HEK293 (cell line): ENCODE measurements around the gene UCKL1.
A peak's percentile ranks its signal among the peaks of the same experiment; 100 is the strongest.

ENCODE experiments used
- IKZF3 ChIP-seq: fragments of 450-650 bp; IDR thresholded peaks from 2 replicates; pipeline ENCODE4 v1.5.0; 2018; ENCODE audit warnings: missing biosample characterization, mild to moderate bottlenecking, missing genetic modification characterization, moderate library complexity
- MZF1 ChIP-seq: fragments of 450-650 bp; formaldehyde crosslinking; IDR thresholded peaks from 2 replicates; pipeline ENCODE4 v1.5.1; 2017; ENCODE audit warnings: missing biosample characterization, missing genetic modification characterization, borderline replicate concordance
- RBAK ChIP-seq: fragments of 450-650 bp; formaldehyde crosslinking; IDR thresholded peaks from 2 replicates; pipeline ENCODE4 v1.5.1; 2016; ENCODE audit warnings: missing biosample characterization, missing genetic modification characterization
- SETDB1 ChIP-seq: IDR thresholded peaks from one replicate; pipeline ENCODE4 v1.6.1; 2017; ENCODE audit warnings: mild to moderate bottlenecking, low read length, moderate library complexity, mixed read lengths; ENCODE audit not compliant: insufficient read length
- TCF7L2 ChIP-seq: IDR thresholded peaks from 2 replicates; pipeline ENCODE4 v1.6.1; 2011; ENCODE audit warnings: low read depth, mild to moderate bottlenecking, inconsistent platforms, low read length, moderate library complexity, borderline replicate concordance
- ZBTB17 ChIP-seq: fragments of 450-650 bp; formaldehyde crosslinking; IDR thresholded peaks from 2 replicates; pipeline ENCODE4 v1.5.1; 2016; ENCODE audit warnings: missing biosample characterization, missing genetic modification characterization
- ZBTB48 ChIP-seq: fragments of 450-650 bp; formaldehyde crosslinking; IDR thresholded peaks from 2 replicates; pipeline ENCODE4 v1.5.1; 2016; ENCODE audit warnings: missing biosample characterization, missing genetic modification characterization
- ZFP3 ChIP-seq: fragments of 450-650 bp; formaldehyde crosslinking; IDR thresholded peaks from 2 replicates; pipeline ENCODE4 v1.5.1; 2016; ENCODE audit warnings: low read depth, missing biosample characterization, missing genetic modification characterization
- ZNF10 ChIP-seq: fragments of 450-650 bp; formaldehyde crosslinking; IDR thresholded peaks from 2 replicates; pipeline ENCODE4 v1.5.1; 2017; ENCODE audit warnings: missing biosample characterization, missing genetic modification characterization
- ZNF140 ChIP-seq: fragments of 450-650 bp; formaldehyde crosslinking; IDR thresholded peaks from 2 replicates; pipeline ENCODE4 v1.5.1; 2016; ENCODE audit warnings: missing biosample characterization, missing genetic modification characterization
- ZNF146 ChIP-seq: fragments of 450-650 bp; formaldehyde crosslinking; IDR thresholded peaks from 2 replicates; pipeline ENCODE4 v1.5.1; 2016; ENCODE audit warnings: missing biosample characterization, missing genetic modification characterization
- ZNF157 ChIP-seq: fragments of 450-650 bp; formaldehyde crosslinking; IDR thresholded peaks from 2 replicates; pipeline ENCODE4 v1.5.1; 2016; ENCODE audit warnings: missing biosample characterization, missing genetic modification characterization
- ZNF223 ChIP-seq: fragments of 450-650 bp; formaldehyde crosslinking; IDR thresholded peaks from 2 replicates; pipeline ENCODE4 v1.5.1; 2016; ENCODE audit warnings: missing biosample characterization, missing genetic modification characterization
- ZNF239 ChIP-seq: fragments of 450-650 bp; formaldehyde crosslinking; IDR thresholded peaks from 2 replicates; pipeline ENCODE4 v1.5.1; 2016; ENCODE audit warnings: missing biosample characterization, missing genetic modification characterization
- ZNF24 ChIP-seq: fragments of 450-650 bp; formaldehyde crosslinking; IDR thresholded peaks from 2 replicates; pipeline ENCODE4 v1.5.1; 2016; ENCODE audit warnings: missing biosample characterization, missing genetic modification characterization
- ZNF311 ChIP-seq: fragments of 450-650 bp; formaldehyde crosslinking; IDR thresholded peaks from 2 replicates; pipeline ENCODE4 v1.5.1; 2017; ENCODE audit warnings: missing biosample characterization, missing genetic modification characterization, borderline replicate concordance
- ZNF324 ChIP-seq: fragments of 450-650 bp; formaldehyde crosslinking; IDR thresholded peaks from 2 replicates; pipeline ENCODE4 v1.5.1; 2016; ENCODE audit warnings: missing biosample characterization, missing genetic modification characterization
- ZNF341 ChIP-seq: fragments of 450-650 bp; formaldehyde crosslinking; IDR thresholded peaks from 2 replicates; pipeline ENCODE4; 2016; ENCODE audit warnings: low read depth, missing biosample characterization, missing genetic modification characterization
- ZNF366 ChIP-seq: fragments of 450-650 bp; formaldehyde crosslinking; conservative IDR thresholded peaks from 2 replicates; pipeline ENCODE4 v1.5.1; 2016; ENCODE audit warnings: missing biosample characterization, missing genetic modification characterization
- ZNF521 ChIP-seq: fragments of 450-650 bp; formaldehyde crosslinking; IDR thresholded peaks from 2 replicates; pipeline ENCODE4 v1.5.1; 2017; ENCODE audit warnings: missing biosample characterization, mild to moderate bottlenecking, missing genetic modification characterization
- ZNF544 ChIP-seq: fragments of 450-650 bp; formaldehyde crosslinking; IDR thresholded peaks from 2 replicates; pipeline ENCODE4 v1.5.0; 2017; ENCODE audit warnings: missing biosample characterization, missing genetic modification characterization
- ZNF555 ChIP-seq: fragments of 450-650 bp; formaldehyde crosslinking; conservative IDR thresholded peaks from 2 replicates; pipeline ENCODE4 v1.5.1; 2017; ENCODE audit warnings: missing biosample characterization, mild to moderate bottlenecking, missing genetic modification characterization, inconsistent platforms
- ZNF561 ChIP-seq: fragments of 450-650 bp; IDR thresholded peaks from 2 replicates; pipeline ENCODE4 v1.5.1; 2018; ENCODE audit warnings: missing biosample characterization, missing genetic modification characterization, borderline replicate concordance
- ZNF658 ChIP-seq: fragments of 450-650 bp; formaldehyde crosslinking; IDR thresholded peaks from 2 replicates; pipeline ENCODE4; 2016; ENCODE audit warnings: missing biosample characterization, missing genetic modification characterization
- ZNF660 ChIP-seq: fragments of 450-650 bp; IDR thresholded peaks from 2 replicates; pipeline ENCODE4 v1.5.1; 2018; ENCODE audit warnings: missing biosample characterization, mild to moderate bottlenecking, missing genetic modification characterization
- ZNF664 ChIP-seq: fragments of 450-650 bp; formaldehyde crosslinking; IDR thresholded peaks from 2 replicates; pipeline ENCODE4 v1.5.1; 2016; ENCODE audit warnings: missing biosample characterization, missing genetic modification characterization
- ZNF677 ChIP-seq: fragments of 450-650 bp; IDR thresholded peaks from 2 replicates; pipeline ENCODE4 v1.5.0; 2018; ENCODE audit warnings: missing biosample characterization, mild to moderate bottlenecking, missing genetic modification characterization, moderate library complexity
- ZNF830 ChIP-seq: fragments of 450-650 bp; IDR thresholded peaks from 2 replicates; pipeline ENCODE4 v1.5.0; 2018; ENCODE audit warnings: missing biosample characterization, missing genetic modification characterization, low read depth, mild to moderate bottlenecking, moderate library complexity
- ZNF843 ChIP-seq: fragments of 450-650 bp; formaldehyde crosslinking; IDR thresholded peaks from 2 replicates; pipeline ENCODE4 v1.5.1; 2016; ENCODE audit warnings: missing biosample characterization, missing genetic modification characterization
- TF ChIP-seq, protein P1 (sequence below): fragments of 450-650 bp; formaldehyde crosslinking; conservative IDR thresholded peaks from 2 replicates; pipeline ENCODE4 v1.5.1; 2016; ENCODE audit warnings: low read depth, missing biosample characterization, missing genetic modification characterization
- TF ChIP-seq, protein P2 (sequence below): fragments of 450-650 bp; formaldehyde crosslinking; IDR thresholded peaks from 2 replicates; pipeline ENCODE4 v1.5.1; 2016; ENCODE audit warnings: missing biosample characterization, missing genetic modification characterization
- TF ChIP-seq, protein P3 (sequence below): fragments of 450-650 bp; formaldehyde crosslinking; IDR thresholded peaks from 2 replicates; pipeline ENCODE4 v1.5.1; 2016; ENCODE audit warnings: missing biosample characterization, missing genetic modification characterization

Gene UCKL1

DNA sequence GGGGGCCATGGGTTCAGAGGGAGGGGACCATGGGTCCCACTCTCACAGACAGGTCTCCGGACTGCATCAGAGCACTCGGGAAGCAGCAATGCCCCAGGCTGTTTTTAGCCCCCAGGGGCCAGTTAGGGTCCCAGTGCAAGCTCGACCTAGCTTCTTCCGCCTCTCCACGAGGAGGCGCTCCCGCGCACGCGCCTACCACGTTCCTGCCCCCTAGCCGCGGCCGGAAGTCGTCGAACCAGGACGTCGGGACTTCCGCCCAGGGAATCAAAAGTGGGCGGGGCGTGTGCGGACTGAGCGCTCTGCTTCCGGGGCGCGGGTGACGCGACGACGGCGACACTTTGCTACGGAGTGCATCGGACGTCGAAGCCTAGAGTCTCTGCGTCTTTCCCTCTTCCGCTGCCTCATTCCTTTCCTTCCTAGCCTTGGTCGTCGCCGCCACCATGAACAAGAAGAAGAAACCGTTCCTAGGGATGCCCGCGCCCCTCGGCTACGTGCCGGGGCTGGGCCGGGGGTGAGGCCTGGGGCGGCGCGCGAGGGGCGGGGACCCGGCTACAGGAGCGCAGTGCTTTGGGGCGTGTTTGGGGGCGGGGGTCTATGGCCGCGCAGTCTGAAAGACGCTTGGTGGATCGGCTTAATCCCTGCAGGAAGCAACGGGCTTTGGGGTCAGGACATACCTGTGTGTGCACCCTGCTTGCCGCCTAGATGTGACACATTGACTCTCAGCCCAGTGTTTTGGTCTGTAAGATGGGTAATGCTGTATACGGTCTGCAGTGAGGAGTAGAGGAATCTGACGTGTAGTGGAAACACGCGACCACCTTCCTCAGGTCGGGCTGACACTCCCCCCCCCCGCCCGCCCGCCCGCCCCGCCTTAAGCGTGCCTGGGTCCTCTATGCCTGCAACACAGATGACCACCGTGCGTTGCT lies 24.9 kb upstream of the UCKL1 start, which contains the start of gene PRPF6 (continued):
- TF ChIP-seq ZNF146 (tag by site-specific recombination) (no peak), ZBTB48 (tag by site-specific recombination) (peak; percentile 94), ZNF664 (tag by site-specific recombination) (no peak), ZNF830 (tag by site-specific recombination) (no peak), MZF1 (tag by site-specific recombination) (no peak), TCF7L2 (no peak), ZNF239 (tag by site-specific recombination) (no peak), RBAK (tag by site-specific recombination) (no peak), ZNF555 (tag by site-specific recombination) (no peak), ZNF341 (tag by site-specific recombination) (0 out of 2 replicates have a peak, but pooled peaks have one; percentile 10), ZNF10 (no peak), ZNF157 (tag by site-specific recombination) (no peak), ZNF324 (tag by site-specific recombination) (0 out of 2 replicates have a peak, but pooled peaks have one; percentile 51), ZNF24 (0 out of 2 replicates have a peak, but pooled peaks have one; percentile 53), ZNF223 (no peak), ZNF521 (tag by site-specific recombination) (no peak), ZNF658 (tag by site-specific recombination) (no peak), ZNF677 (tag by site-specific recombination) (no peak), ZBTB17 (peak; percentile 87), ZNF311 (tag by site-specific recombination) (no peak), SETDB1 (no peak), ZNF140 (tag by site-specific recombination) (no peak), ZNF660 (tag by site-specific recombination) (no peak), ZFP3 (tag by site-specific recombination) (no peak), ZNF843 (tag by site-specific recombination) (peak; percentile 55; the same call in 1 of the 2 replicates), ZNF544 (no peak), ZNF366 (tag by site-specific recombination) (peak; percentile 63; the same call in 1 of the 2 replicates), ZNF561 (peak; percentile 89), IKZF3 (tag by site-specific recombination) (no peak)
- TF ChIP-seq, protein P1, sequence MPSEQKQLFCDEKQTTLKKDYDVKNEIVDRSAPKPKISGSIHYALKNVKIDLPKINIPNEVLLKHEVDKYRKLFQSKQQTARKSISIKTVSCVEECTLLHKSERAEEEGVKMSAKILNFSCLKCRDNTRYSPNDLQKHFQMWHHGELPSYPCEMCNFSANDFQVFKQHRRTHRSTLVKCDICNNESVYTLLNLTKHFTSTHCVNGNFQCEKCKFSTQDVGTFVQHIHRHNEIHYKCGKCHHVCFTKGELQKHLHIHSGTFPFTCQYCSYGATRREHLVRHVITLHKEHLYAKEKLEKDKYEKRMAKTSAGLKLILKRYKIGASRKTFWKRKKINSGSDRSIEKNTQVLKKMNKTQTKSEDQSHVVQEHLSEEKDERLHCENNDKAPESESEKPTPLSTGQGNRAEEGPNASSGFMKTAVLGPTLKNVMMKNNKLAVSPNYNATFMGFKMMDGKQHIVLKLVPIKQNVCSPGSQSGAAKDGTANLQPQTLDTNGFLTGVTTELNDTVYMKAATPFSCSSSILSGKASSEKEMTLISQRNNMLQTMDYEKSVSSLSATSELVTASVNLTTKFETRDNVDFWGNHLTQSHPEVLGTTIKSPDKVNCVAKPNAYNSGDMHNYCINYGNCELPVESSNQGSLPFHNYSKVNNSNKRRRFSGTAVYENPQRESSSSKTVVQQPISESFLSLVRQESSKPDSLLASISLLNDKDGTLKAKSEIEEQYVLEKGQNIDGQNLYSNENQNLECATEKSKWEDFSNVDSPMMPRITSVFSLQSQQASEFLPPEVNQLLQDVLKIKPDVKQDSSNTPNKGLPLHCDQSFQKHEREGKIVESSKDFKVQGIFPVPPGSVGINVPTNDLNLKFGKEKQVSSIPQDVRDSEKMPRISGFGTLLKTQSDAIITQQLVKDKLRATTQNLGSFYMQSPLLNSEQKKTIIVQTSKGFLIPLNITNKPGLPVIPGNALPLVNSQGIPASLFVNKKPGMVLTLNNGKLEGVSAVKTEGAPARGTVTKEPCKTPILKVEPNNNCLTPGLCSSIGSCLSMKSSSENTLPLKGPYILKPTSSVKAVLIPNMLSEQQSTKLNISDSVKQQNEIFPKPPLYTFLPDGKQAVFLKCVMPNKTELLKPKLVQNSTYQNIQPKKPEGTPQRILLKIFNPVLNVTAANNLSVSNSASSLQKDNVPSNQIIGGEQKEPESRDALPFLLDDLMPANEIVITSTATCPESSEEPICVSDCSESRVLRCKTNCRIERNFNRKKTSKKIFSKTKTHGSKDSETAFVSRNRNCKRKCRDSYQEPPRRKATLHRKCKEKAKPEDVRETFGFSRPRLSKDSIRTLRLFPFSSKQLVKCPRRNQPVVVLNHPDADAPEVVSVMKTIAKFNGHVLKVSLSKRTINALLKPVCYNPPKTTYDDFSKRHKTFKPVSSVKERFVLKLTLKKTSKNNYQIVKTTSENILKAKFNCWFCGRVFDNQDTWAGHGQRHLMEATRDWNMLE (tag by site-specific recombination): peak; percentile 99
- TF ChIP-seq, protein P2, sequence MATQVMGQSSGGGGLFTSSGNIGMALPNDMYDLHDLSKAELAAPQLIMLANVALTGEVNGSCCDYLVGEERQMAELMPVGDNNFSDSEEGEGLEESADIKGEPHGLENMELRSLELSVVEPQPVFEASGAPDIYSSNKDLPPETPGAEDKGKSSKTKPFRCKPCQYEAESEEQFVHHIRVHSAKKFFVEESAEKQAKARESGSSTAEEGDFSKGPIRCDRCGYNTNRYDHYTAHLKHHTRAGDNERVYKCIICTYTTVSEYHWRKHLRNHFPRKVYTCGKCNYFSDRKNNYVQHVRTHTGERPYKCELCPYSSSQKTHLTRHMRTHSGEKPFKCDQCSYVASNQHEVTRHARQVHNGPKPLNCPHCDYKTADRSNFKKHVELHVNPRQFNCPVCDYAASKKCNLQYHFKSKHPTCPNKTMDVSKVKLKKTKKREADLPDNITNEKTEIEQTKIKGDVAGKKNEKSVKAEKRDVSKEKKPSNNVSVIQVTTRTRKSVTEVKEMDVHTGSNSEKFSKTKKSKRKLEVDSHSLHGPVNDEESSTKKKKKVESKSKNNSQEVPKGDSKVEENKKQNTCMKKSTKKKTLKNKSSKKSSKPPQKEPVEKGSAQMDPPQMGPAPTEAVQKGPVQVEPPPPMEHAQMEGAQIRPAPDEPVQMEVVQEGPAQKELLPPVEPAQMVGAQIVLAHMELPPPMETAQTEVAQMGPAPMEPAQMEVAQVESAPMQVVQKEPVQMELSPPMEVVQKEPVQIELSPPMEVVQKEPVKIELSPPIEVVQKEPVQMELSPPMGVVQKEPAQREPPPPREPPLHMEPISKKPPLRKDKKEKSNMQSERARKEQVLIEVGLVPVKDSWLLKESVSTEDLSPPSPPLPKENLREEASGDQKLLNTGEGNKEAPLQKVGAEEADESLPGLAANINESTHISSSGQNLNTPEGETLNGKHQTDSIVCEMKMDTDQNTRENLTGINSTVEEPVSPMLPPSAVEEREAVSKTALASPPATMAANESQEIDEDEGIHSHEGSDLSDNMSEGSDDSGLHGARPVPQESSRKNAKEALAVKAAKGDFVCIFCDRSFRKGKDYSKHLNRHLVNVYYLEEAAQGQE (tag by site-specific recombination): no peak
- TF ChIP-seq, protein P3, sequence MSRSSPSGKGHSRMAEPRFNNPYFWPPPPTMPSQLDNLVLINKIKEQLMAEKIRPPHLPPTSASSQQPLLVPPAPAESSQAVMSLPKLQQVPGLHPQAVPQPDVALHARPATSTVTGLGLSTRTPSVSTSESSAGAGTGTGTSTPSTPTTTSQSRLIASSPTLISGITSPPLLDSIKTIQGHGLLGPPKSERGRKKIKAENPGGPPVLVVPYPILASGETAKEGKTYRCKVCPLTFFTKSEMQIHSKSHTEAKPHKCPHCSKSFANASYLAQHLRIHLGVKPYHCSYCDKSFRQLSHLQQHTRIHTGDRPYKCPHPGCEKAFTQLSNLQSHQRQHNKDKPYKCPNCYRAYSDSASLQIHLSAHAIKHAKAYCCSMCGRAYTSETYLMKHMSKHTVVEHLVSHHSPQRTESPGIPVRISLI (tag by site-specific recombination): no peak
